Raji (cell line): ENCODE measurements around the gene TRIM52.
A peak's percentile ranks its signal among the peaks of the same experiment; 100 is the strongest.

Source experiments
- POLR2A ChIP-seq: IDR thresholded peaks from 2 replicates; pipeline ENCODE4 v1.6.1; 2011; ENCODE audit warnings: low read depth, low read length, control low read depth; ENCODE audit not compliant: insufficient read depth

TRIM52 gene

DNA sequence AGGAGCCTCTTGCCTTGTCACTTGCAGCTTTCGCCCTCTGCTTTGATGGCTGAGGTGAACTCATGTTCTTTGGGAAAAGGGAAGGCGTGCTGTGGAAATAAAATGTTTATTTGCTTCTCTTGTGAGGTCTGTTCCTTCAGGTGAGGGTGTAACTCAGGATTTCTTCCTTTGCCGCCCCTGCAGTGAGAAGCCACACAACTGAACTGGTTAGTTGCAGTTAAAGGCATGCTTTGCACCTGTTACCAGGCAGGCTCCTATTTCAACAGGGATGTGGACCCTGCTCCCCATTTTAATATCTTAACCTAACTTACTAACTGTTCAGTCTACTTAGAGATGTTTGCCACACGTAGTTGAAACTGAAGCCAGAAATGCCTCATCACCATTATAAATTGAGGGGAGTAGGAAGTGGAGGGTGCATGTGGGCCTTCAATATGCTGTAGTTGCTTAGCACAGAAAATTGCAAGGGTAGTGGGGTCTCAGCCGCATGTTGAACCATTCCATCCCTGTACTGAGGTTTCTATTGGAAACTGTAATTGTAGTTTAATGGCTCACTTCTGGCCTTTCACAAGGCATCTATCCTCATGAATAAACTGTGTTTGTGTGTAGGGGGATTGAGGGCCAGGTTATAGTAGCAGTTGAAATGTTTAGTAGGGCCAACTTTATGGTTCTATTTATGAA, 25.1 kb downstream of the TRIM52 start:
- no peak; the same call in 1 of the 2 replicates for TF ChIP-seq POLR2A

DNA sequence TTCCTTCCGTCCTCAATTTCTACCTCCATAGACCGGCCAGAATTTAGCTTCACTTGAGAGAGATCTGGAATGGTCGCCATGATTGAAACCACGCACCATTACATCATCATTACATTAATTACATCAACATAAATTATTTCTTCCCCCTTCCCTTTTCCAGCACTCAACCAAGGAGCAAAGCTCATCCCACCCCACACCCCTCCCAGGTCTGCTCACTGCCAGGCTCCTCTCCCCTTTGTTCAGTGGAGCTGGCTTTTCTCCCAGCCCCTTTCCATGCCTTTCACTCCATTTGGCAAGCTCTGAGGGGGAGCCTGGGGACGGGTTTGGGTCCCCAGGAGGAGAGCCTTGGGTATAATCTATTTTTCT, 25.6 kb downstream of the TRIM52 start:
- no peak for TF ChIP-seq POLR2A

- TF ChIP-seq POLR2A = peak; percentile 22
Measured at GRCh38 chr5:181234455-181235306, 26.3 kb downstream of the TRIM52 start.

DNA sequence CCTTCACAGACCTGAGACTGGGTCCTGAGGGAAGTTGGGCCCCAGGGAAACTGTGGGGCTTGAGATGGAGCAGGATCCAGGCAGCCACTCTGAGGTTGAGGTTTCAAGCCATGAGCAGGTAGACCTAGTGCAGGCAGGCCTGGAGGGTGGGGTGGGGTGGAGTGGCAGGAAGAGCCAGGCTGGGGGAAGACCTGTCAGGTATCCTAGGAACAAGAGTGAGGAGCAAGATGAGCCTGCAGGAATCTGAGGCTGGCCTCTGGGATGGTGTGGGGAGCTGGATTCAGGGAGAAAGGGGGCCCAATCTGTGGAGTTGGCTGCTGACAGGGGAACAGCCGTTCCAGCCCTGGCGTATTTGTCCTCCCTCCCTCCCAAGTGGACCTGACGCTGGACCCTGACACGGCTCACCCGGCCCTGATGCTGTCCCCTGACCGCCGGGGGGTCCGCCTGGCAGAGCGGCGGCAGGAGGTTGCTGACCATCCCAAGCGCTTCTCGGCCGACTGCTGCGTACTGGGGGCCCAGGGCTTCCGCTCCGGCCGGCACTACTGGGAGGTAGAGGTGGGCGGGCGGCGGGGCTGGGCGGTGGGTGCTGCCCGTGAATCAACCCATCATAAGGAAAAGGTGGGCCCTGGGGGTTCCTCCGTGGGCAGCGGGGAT, 27.0 kb downstream of the TRIM52 start:
- no peak for TF ChIP-seq POLR2A

DNA sequence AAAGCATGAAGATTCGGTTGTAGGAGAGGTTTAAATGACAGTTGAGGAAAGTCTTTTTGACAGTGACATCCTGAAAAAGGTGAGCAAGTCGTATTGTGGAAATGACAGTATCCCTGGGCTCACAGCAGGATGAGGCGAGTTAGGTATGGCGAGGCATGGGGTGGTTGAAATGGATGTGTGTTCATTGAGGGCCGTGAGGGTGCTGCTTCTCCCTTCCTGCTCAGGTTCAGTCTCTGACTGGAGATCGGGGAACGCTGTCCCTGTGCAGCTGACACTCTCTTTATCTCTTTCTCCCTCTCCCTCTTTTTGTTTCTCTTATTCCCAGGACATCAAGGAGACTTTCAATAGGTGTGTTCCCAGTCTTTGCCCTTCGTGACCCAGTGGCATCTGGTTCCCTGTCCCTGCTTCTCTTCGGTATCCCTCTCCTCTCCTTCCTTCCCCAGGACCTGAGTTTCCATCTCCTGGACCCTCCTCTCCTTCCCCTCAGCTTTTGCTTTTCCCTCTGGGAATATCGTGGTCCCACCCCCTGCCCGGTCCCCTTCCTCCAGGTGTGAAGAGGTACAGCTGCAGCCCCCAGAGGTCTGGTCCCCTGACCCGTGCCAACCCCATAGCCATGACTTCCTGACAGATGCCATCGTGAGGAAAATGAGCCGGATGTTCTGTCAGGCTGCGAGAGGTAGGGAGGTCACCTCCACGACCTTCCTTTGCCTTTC, 27.7 kb downstream of the TRIM52 start:
- no peak for TF ChIP-seq POLR2A

DNA sequence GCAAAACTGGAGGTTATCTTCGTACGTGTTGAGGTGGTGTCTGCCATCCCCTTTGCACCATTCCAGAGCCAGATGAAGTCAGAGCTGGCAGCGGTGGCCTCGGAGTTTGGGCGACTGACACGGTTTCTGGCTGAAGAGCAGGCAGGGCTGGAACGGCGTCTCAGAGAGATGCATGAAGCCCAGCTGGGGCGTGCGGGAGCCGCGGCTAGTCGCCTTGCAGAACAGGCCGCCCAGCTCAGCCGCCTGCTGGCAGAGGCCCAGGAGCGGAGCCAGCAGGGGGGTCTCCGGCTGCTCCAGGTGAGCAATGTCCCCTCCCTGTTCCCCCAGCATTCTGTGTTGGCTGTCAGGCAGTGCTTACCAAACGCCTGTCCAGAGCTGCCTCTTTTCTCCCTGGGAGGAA, 28.4 kb downstream of the TRIM52 start:
- TF ChIP-seq POLR2A = no peak

- TF ChIP-seq POLR2A = no peak
Measured at GRCh38 chr5:181231432-181231831, 29.5 kb downstream of the TRIM52 start.

- TF ChIP-seq POLR2A = no peak
Measured at GRCh38 chr5:181230551-181230950, 30.4 kb downstream of the TRIM52 start.

GRCh38 chr5:181229996-181230395, 30.9 kb downstream of the TRIM52 start:
- TF ChIP-seq POLR2A = no peak

DNA sequence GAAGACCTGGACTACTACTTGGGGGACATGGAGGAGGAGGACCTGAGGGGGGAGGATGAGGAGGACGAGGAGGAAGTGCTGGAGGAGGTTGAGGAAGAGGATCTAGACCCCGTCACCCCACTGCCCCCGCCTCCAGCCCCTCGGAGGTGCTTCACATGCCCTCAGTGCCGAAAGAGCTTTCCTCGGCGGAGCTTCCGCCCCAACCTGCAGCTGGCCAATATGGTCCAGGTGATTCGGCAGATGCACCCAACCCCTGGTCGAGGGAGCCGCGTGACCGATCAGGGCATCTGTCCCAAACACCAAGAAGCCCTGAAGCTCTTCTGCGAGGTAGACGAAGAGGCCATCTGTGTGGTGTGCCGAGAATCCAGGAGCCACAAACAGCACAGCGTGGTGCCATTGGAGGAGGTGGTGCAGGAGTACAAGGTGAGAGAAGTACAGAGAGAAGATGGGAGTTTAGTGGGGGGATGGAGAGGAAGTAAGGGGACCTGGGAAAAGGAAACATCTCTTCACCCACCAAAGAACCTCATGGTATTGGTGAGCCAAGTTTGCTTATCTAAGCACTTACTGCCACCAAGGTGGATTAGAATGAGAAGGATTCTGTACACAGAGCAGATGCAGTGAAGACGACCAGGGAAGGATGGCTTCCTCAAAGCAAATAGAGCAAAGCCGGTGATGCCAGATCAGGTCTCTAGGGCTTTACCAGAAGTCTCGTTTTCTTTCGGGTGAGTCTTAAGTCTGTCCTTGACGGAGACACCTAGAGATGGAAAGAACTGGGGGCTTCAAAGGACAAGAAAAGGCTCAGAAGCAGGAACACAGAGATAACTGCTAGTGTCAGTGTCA, 36.3 kb downstream of the TRIM52 start:
- no peak for TF ChIP-seq POLR2A

- TF ChIP-seq POLR2A = peak; percentile 70
Measured at GRCh38 chr5:181223729-181224389, 37.1 kb downstream of the TRIM52 start.

DNA sequence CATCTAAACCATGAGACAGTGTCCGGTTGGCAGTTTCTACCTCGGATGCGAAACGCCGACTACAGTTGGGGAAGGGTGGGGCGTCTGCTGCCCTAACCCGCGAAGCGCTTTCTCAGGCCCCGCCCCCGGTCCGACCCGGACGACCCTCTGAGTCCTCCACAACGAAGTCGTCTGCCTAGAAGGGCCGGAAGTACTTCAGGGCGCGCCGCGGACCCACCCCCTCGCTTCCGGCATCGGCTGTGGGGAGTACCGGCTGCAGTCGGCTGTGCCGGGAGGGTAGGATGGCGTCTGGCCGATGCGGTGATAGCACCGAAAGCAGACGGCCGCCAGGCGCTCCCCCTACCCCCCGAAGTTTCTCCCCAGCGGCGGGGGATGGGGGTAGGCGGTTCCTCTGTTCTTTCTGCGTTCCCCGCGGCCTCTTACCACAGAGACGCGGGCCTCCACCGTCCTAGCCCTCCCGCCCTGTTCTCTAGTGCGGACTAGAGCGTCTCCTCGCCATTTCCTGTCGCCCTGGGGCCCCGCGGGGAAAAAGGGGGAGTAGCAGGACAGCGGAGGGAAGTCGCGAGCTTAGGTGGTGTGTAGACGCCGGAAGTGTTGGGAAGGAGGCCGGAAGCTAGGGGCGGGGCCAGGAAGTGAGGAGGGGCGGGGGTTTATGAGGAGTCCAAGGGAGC, 37.8 kb downstream of the TRIM52 start, which contains the start of gene TRIM41:
Gene TRIM41 (plus strand): TSS at position 224 of the 671 bp plus-strand sequence. CDS start 719 bp downstream, outside the sequence.
- TF ChIP-seq POLR2A = peak; percentile 92

DNA sequence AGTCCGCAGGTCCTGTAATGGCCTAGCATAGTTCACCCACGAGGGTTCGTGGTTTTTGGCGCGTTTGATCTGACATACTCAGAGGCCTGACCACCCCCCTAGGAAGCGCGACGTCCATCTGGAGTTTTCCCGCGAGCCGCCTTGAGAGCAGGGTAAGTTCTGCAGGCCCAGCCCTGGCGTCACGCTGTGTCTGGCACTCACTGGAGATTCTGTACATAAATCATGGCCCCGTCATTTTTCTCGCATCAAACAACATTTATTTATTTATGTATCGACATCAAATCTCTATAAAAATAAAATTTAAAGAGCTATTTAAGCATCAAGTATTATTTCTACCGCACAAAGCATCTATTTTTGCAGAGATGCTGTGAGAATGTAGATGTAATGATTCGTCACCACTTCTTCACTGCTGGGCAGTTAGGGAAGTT, 38.3 kb downstream of the TRIM52 start:
- TF ChIP-seq POLR2A = no peak
